ENCODE results near the gene C16orf96. TPM values are rescaled to one million over a fixed set of nuclear protein-coding genes. Genes with fewer than 3 reads are reported as not detected.

Gene C16orf96
- polyA plus RNA-seq, 1 experiment, result not detected

GRCh38 chr16:4636196-4636595, 80.1 kb downstream of the C16orf96 start:
- CTCF ChIA-PET, result interaction anchor here (4.5 kb wide), 1 partner anchor 12 kb away, joined by 26 read pairs; the partner anchor contains the start of gene MGRN1
- POLR2A ChIA-PET, result interaction anchor here (0.9 kb wide), 1 partner anchor 11 kb away, joined by 4 read pairs; no protein-coding TSS in a partner anchor
- H3K27ac ChIP-seq (ENCODE audit: low read depth, low read length), result no peak overlapping the region
- no peak for DNase-seq (ENCODE audit: low read depth, low spot score)
- no peak overlapping the region for H3K4me3 ChIP-seq (ENCODE audit: low read depth, low read length)
- TF ChIP-seq, protein P1, sequence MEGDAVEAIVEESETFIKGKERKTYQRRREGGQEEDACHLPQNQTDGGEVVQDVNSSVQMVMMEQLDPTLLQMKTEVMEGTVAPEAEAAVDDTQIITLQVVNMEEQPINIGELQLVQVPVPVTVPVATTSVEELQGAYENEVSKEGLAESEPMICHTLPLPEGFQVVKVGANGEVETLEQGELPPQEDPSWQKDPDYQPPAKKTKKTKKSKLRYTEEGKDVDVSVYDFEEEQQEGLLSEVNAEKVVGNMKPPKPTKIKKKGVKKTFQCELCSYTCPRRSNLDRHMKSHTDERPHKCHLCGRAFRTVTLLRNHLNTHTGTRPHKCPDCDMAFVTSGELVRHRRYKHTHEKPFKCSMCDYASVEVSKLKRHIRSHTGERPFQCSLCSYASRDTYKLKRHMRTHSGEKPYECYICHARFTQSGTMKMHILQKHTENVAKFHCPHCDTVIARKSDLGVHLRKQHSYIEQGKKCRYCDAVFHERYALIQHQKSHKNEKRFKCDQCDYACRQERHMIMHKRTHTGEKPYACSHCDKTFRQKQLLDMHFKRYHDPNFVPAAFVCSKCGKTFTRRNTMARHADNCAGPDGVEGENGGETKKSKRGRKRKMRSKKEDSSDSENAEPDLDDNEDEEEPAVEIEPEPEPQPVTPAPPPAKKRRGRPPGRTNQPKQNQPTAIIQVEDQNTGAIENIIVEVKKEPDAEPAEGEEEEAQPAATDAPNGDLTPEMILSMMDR (IDR thresholded peaks at IDR 0.05; ENCODE audit: low read depth, low read length), result no peak
- H3K27me3 ChIP-seq (ENCODE audit: control insufficient read depth, insufficient read depth, low read length), result no peaks in the 10 kb centered on the region
- peaks cover 2% of the 10 kb centered on the region; the same call in 1 of the 2 replicates for H3K9me3 ChIP-seq (ENCODE audit: control insufficient read depth, insufficient read depth, low read length)

DNA sequence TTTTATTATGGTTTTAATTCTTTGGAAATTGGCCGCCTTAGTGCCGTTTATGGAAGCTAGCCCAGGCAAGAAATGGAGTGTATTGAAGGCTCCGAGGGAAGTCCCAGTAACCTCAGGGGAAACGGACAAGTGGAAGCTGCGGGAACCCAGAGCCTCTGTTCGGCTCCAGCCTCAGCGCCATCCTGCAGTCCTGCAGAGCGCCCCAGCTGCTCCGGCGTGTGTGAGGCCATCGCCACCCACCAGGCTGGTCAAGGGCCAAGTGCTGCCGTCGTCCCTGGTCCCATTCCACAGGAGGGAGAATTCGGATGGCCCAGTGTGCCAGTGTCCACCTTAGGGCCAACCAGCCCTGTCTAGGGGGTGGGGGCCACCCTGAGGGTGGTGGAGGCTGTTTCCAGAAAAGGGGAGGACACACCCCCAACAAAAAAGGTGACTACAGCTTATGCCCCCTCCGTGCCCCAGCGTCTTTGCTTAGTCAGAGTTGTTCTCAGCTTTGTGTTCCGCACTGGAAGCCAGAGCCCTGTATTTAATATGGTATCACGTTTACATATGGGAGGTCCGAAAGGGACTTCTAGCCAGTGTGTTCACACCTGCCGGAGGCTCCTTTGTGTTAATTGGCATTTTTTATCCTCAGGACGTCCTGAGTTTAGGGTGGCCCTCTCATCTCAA, 81.5 kb downstream of the C16orf96 start:
- TF ChIP-seq, protein P1 (IDR thresholded peaks at IDR 0.05; ENCODE audit: low read depth, low read length), result no peak
- Histone ChIP-seq H3K9me3 (ENCODE audit: control insufficient read depth, insufficient read depth, low read length) (no peaks in the 10 kb centered on the region), H3K27ac (ENCODE audit: low read depth, low read length) (no peak overlapping the region), H3K4me3 (ENCODE audit: low read depth, low read length) (no peak overlapping the region), H3K27me3 (ENCODE audit: control insufficient read depth, insufficient read depth, low read length) (no peaks in the 10 kb centered on the region)
- DNase-seq (ENCODE audit: low read depth, low spot score), result no peak
- CTCF ChIA-PET, result interaction anchor here (4.5 kb wide), 1 partner anchor 14 kb away, joined by 26 read pairs; the partner anchor contains the start of gene MGRN1
- POLR2A ChIA-PET, result no interaction called here

DNA sequence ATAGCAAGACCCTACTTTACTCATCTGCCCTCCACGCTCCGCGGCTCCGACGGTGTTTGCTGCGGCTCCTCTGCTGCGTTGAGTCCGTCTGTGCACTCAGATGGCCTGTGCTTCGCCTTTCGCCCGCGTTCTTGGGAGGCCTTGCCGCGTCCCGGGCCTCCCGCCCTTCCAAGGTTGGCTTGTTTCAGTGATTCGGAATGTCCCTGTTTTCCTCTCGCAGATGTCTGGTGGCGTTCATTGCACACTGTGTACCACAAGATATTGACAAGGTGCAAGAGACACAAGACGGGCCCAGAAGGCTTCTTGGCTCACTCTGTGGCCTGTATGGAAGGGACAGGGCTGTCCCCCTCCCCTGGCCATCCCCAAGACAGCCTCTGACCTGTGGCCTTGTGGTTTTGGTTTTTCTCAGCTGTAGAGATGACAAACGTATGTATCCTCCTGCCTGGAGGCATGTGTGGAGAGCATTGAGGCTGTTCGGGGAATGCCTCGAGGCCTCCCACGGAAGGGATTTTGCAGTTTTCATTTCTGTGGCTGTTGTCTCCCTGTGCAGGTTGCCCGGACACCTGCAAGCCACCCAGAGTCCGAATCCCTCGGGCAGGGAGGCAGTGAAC, 83.9 kb downstream of the C16orf96 start:
- no peak for DNase-seq (ENCODE audit: low read depth, low spot score)
- ChIA-PET CTCF (no interaction called here), POLR2A (no interaction called here)
- H3K4me3 ChIP-seq (ENCODE audit: low read depth, low read length), result no peak overlapping the region
- no peaks in the 10 kb centered on the region for H3K9me3 ChIP-seq (ENCODE audit: control insufficient read depth, insufficient read depth, low read length)
- TF ChIP-seq, protein P1 (IDR thresholded peaks at IDR 0.05; ENCODE audit: low read depth, low read length), result no peak
- H3K27me3 ChIP-seq (ENCODE audit: control insufficient read depth, insufficient read depth, low read length), result no peaks in the 10 kb centered on the region
- H3K27ac ChIP-seq (ENCODE audit: low read depth, low read length), result no peak overlapping the region

DNA sequence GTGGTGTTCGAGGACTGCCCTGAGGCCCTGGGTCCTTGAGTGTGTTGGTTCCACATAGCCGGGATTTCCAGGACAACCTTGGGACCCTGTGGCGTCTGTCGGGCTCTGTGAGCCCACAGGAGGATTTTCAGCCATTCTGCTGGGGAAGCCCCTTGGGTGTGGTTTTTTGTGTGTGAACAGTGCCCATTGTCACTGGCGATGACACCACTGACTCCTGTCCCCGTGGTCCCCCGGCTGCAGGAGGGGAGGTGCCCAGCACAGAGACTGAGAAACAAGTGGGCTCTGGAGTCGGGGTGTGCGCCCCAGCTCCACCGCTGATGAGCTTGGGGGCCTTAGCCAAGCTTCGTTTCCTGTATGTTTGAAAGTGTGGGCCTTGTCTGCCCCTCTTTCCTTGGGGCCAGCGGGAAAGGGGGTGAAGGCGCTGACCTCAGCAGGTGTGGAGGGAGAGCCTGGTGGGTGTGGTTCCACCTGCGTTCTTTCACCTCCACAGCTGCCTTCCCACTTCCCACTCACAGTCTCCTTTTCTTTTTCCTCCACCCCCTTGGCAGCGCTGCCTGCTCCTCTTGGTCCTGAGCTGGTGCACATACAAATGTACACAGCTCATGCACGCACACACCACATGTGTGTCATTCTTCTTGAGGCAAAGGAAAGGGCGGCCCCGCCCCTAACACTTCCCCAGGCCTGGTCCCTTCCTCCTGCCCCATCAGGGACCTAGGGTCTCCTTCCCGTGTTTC, 84.6 kb downstream of the C16orf96 start:
- CTCF ChIA-PET, result interaction anchor here (0.6 kb wide), 1 partner anchor 215 kb away, joined by 8 read pairs; no protein-coding TSS in a partner anchor
- Histone ChIP-seq H3K9me3 (ENCODE audit: control insufficient read depth, insufficient read depth, low read length) (no peaks in the 10 kb centered on the region), H3K27me3 (ENCODE audit: control insufficient read depth, insufficient read depth, low read length) (no peaks in the 10 kb centered on the region), H3K4me3 (ENCODE audit: low read depth, low read length) (no peak overlapping the region), H3K27ac (ENCODE audit: low read depth, low read length) (no peak overlapping the region)
- POLR2A ChIA-PET, result no interaction called here
- no peak for DNase-seq (ENCODE audit: low read depth, low spot score)
- TF ChIP-seq, protein P1 (IDR thresholded peaks at IDR 0.05; ENCODE audit: low read depth, low read length), result no peak

Data from AG04450 (cell line).